ENCODE data around the gene EXD3. TPM values are rescaled to one million over a fixed set of nuclear protein-coding genes. Genes with fewer than 3 reads are reported as not detected.

The EXD3 gene
- total and polyA plus RNA-seq, 2 donors (not counting 1 experiment from before 2014, with no cell fraction given), result 2.6 to 13.0 TPM

DNA sequence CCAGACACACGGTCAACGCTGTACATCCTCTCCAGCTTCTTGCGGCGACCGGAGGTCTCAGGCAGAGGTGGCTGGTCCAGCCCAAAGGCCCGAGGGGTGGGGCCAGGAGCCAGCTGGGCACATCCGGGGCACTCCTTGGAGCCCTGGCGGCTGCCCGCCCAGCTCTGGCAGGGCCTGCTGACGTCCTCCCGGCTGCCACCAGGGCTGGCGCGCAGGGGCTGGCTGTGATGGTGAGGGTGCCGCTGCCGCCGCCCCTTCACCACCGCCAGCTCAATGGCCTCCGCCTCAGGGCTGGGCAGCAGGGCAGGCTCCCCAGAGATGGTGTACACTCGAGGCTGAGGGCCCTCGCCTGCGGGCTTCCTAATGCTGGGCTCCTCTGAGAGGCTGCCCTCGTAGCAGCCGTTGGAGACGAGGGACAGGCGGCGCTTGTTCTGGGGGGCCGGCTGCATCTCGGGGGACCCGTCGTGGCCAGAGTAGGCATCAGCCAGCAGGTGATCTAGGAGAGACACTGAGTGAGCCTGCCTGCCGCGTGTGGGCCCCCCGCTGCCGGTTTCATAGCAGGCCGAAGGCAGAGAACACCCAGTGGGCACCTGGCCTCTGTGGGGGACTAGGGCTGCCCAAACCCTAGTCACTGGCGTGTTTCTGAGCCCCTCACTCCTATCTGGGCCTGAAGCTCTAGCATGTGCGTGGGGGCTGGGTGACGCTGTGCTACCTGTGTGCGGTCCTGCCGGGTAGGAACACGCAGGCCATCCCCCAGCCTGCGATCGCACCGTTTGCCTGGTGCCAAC, 34.6 kb upstream of the EXD3 start:
- TF ChIP-seq EZH2 (IDR thresholded peaks at IDR 0.05; ENCODE audit: low read length, missing control alignments), result no peak
- peaks cover 3% of the 10 kb centered on the region for H3K79me2 ChIP-seq (ENCODE audit: control insufficient read depth, insufficient read depth, low read length)
- no peaks in the 10 kb centered on the region for H3K9me3 ChIP-seq (ENCODE audit: control insufficient read depth, insufficient read depth, low read depth, low read length)
- H2AFZ ChIP-seq (ENCODE audit: low read length), result no peak overlapping the region
- H3K4me2 ChIP-seq (ENCODE audit: extremely low read depth, insufficient read depth, low read length), result peak overlapping the region; percentile 90
- H3K4me3 ChIP-seq (replicated peaks in 1 of 4; ENCODE audit: control extremely low read depth in 1 of 4, insufficient read depth in 1 of 4, low read depth in 3 of 4, low read length in 4 of 4), result peak overlapping the region; percentile 56 to 79 (median 72)
- H3K36me3 ChIP-seq (ENCODE audit: control insufficient read depth, insufficient read depth, low read length), result peaks cover 16% of the 10 kb centered on the region
- H3K4me1 ChIP-seq (ENCODE audit: control insufficient read depth, extremely low read depth, insufficient read depth, low read length), result peaks cover 3% of the 10 kb centered on the region
- no peak for DNase-seq (ENCODE audit: low read depth in 2 of 2)
- H3K27me3 ChIP-seq (ENCODE audit: control insufficient read depth, insufficient read depth, low read length), result no peaks in the 10 kb centered on the region
- no peak overlapping the region for H3K9ac ChIP-seq (ENCODE audit: insufficient read depth, low read length)
- no peak overlapping the region for H3K27ac ChIP-seq (ENCODE audit: insufficient read depth, low read length)
- no peaks in the 10 kb centered on the region for H4K20me1 ChIP-seq (ENCODE audit: control insufficient read depth, extremely low read depth, insufficient read depth, low read length)

GRCh38 chr9:137456864-137457405, 34.0 kb upstream of the EXD3 start:
- no peak for DNase-seq (ENCODE audit: low read depth in 2 of 2)
- Histone ChIP-seq H3K36me3 (ENCODE audit: control insufficient read depth, insufficient read depth, low read length) (peaks cover 16% of the 10 kb centered on the region), H3K9ac (ENCODE audit: insufficient read depth, low read length) (no peak overlapping the region), H3K4me3 (replicated peaks in 1 of 4; ENCODE audit: control extremely low read depth in 1 of 4, insufficient read depth in 1 of 4, low read depth in 3 of 4, low read length in 4 of 4) (peak overlapping the region in 1 of 4 experiments; percentile 8), H3K4me2 (ENCODE audit: extremely low read depth, insufficient read depth, low read length) (no peak overlapping the region), H3K9me3 (ENCODE audit: control insufficient read depth, insufficient read depth, low read depth, low read length) (no peaks in the 10 kb centered on the region), H4K20me1 (ENCODE audit: control insufficient read depth, extremely low read depth, insufficient read depth, low read length) (no peaks in the 10 kb centered on the region), H3K4me1 (ENCODE audit: control insufficient read depth, extremely low read depth, insufficient read depth, low read length) (peaks cover 3% of the 10 kb centered on the region), H3K27me3 (ENCODE audit: control insufficient read depth, insufficient read depth, low read length) (no peaks in the 10 kb centered on the region), H3K27ac (ENCODE audit: insufficient read depth, low read length) (no peak overlapping the region), H2AFZ (ENCODE audit: low read length) (no peak overlapping the region), H3K79me2 (ENCODE audit: control insufficient read depth, insufficient read depth, low read length) (peaks cover 3% of the 10 kb centered on the region)
- TF ChIP-seq CTCF (conservative IDR thresholded peaks at IDR 0.05 in 1 of 2, IDR thresholded peaks at IDR 0.05 in 1 of 2; ENCODE audit: low read depth in 1 of 2, low read length in 2 of 2) (no peak), EZH2 (IDR thresholded peaks at IDR 0.05; ENCODE audit: low read length, missing control alignments) (no peak)

- H3K9ac ChIP-seq (ENCODE audit: insufficient read depth, low read length), result no peak overlapping the region
- H3K79me2 ChIP-seq (ENCODE audit: control insufficient read depth, insufficient read depth, low read length), result peaks cover 3% of the 10 kb centered on the region
- H2AFZ ChIP-seq (ENCODE audit: low read length), result no peak overlapping the region
- H4K20me1 ChIP-seq (ENCODE audit: control insufficient read depth, extremely low read depth, insufficient read depth, low read length), result no peaks in the 10 kb centered on the region
- H3K4me3 ChIP-seq (replicated peaks in 1 of 4; ENCODE audit: control extremely low read depth in 1 of 4, insufficient read depth in 1 of 4, low read depth in 3 of 4, low read length in 4 of 4), result peak overlapping the region in 1 of 4 experiments; percentile 8
- DNase-seq (ENCODE audit: low read depth in 2 of 2), result peak; percentile 72 to 77
- H3K4me2 ChIP-seq (ENCODE audit: extremely low read depth, insufficient read depth, low read length), result no peak overlapping the region
- H3K27ac ChIP-seq (ENCODE audit: insufficient read depth, low read length), result no peak overlapping the region
- H3K27me3 ChIP-seq (ENCODE audit: control insufficient read depth, insufficient read depth, low read length), result no peaks in the 10 kb centered on the region
- TF ChIP-seq CTCF (conservative IDR thresholded peaks at IDR 0.05 in 1 of 2, IDR thresholded peaks at IDR 0.05 in 1 of 2; ENCODE audit: low read depth in 1 of 2, low read length in 2 of 2), result no peak
- no peak for TF ChIP-seq EZH2 (IDR thresholded peaks at IDR 0.05; ENCODE audit: low read length, missing control alignments)
- H3K4me1 ChIP-seq (ENCODE audit: control insufficient read depth, extremely low read depth, insufficient read depth, low read length), result peaks cover 3% of the 10 kb centered on the region
- H3K36me3 ChIP-seq (ENCODE audit: control insufficient read depth, insufficient read depth, low read length), result peaks cover 16% of the 10 kb centered on the region
- no peaks in the 10 kb centered on the region for H3K9me3 ChIP-seq (ENCODE audit: control insufficient read depth, insufficient read depth, low read depth, low read length)
Measured at GRCh38 chr9:137456061-137456863, 33.3 kb upstream of the EXD3 start.
